GM19193 (cell line): ENCODE data around the gene ADGRF1.

Experiments used
- POLR2A ChIP-seq: IDR thresholded peaks from 4 replicates; pipeline ENCODE4 v1.6.1; 2011; ENCODE audit not compliant: insufficient read depth, insufficient read length; ENCODE audit errors: extremely low read depth

ADGRF1 gene

GRCh38 chr6:47041741-47042140 is 391 bp downstream of the ADGRF1 start:
- no peak for TF ChIP-seq POLR2A

GRCh38 chr6:47034926-47035325 is 7.2 kb downstream of the ADGRF1 start:
- no peak for TF ChIP-seq POLR2A

GRCh38 chr6:47034421-47034820 is 7.7 kb downstream of the ADGRF1 start:
- no peak for TF ChIP-seq POLR2A

- no peak for TF ChIP-seq POLR2A
Measured at GRCh38 chr6:47032974-47033765, 9.0 kb downstream of the ADGRF1 start.

- TF ChIP-seq POLR2A = no peak
Measured at GRCh38 chr6:47031656-47032055, 10.5 kb downstream of the ADGRF1 start.

- no peak for TF ChIP-seq POLR2A
Measured at GRCh38 chr6:47029865-47030561, 12.1 kb downstream of the ADGRF1 start.

GRCh38 chr6:47028835-47029360 is 13.2 kb downstream of the ADGRF1 start:
- no peak for TF ChIP-seq POLR2A

- no peak for TF ChIP-seq POLR2A
Measured at GRCh38 chr6:47027315-47027714, 14.8 kb downstream of the ADGRF1 start.

GRCh38 chr6:47026679-47027078 is 15.5 kb downstream of the ADGRF1 start:
- TF ChIP-seq POLR2A = no peak

- TF ChIP-seq POLR2A = no peak
Measured at GRCh38 chr6:47023573-47023972, 18.6 kb downstream of the ADGRF1 start.

- no peak for TF ChIP-seq POLR2A
Measured at GRCh38 chr6:47022191-47022590, 19.9 kb downstream of the ADGRF1 start.

- no peak for TF ChIP-seq POLR2A
Measured at GRCh38 chr6:47019941-47020340, 22.2 kb downstream of the ADGRF1 start.

GRCh38 chr6:47016909-47017308 is 25.2 kb downstream of the ADGRF1 start:
- no peak for TF ChIP-seq POLR2A

- no peak for TF ChIP-seq POLR2A
Measured at GRCh38 chr6:47016261-47016660, 25.9 kb downstream of the ADGRF1 start.

GRCh38 chr6:47014401-47014800 is 27.7 kb downstream of the ADGRF1 start:
- no peak for TF ChIP-seq POLR2A

- no peak for TF ChIP-seq POLR2A
Measured at GRCh38 chr6:47009583-47009982, 32.5 kb downstream of the ADGRF1 start.

- TF ChIP-seq POLR2A = no peak
Measured at GRCh38 chr6:47008397-47008763, 33.8 kb downstream of the ADGRF1 start.
